Coronary artery (tissue), 2 donors: ENCODE data around the gene SYCE3.

ENCODE experiments used
- DNase-seq: peaks from one replicate; pipeline ENCODE4 v3.0.0-alpha.2; 2017; ENCODE audit warnings: low spot score
- H3K27ac ChIP-seq, 2 donors: fragments of 200-600 bp; sonication (generic); one replicate each; pipeline ENCODE4 v1.5.1; 2016 to 2019
- H3K4me3 ChIP-seq: fragments of 200-600 bp; sonication (generic); 2 replicates; pipeline ENCODE4 v1.5.1; 2016; ENCODE audit warnings: mild to moderate bottlenecking, moderate library complexity
- TF ChIP-seq, protein P1 (sequence below): fragments of 200-600 bp; sonication (generic); IDR thresholded peaks from one replicate; pipeline ENCODE4 v1.5.1; 2019; ENCODE audit warnings: antibody characterized with exemption

SYCE3 gene, protein sequence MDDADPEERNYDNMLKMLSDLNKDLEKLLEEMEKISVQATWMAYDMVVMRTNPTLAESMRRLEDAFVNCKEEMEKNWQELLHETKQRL

DNA sequence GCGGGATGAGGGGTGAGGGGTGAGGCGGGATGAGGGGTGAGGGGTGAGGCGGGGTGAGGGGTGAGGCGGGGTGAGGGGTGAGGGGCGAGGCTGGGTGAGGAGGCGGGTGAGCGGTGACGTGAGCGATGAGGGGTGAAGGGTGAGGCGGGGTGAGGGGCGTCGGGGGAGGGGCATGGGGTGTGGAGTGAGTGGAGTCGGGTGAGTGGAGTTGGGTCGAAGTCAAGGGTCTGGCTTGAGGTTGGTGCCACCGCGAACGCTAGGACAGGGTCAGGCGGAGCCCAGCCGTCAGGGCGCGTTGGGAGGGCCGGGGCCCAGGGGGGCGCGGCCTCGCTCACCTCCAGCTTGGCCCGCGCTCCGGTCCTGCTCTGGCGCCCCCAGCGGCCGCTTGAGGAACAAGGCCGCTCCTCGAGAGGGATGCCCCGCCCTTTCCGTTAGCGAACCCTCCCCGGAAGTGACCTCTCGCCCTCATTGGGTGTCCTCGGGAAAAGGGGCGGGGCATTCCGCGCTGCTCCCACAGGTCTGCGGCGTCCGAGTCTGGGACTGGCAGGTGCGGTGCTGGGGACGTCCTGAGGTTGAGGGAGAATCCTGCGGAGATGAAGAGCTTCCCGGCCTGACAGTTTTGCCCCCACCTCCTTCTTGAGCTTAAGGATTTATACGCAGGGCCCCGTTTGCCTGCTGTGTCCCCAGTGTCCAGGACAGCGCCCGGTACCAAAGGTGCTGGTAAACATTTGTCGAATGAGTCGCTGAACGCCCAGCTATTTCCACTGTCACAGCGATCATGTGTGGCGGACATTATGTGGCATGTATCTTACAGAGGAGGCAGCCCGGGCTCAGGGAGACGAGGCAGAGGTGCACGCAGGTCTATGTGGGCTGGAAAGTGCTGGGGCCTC lies at the start of gene SYCE3:
Gene SYCE3 (minus strand): TSS at position 397 of the 890 bp plus-strand sequence. CDS start 6,514 bp downstream, outside the sequence.
- peak within 1 kb of the TSS in 1 of 2 donors; percentile 49 for H3K27ac ChIP-seq
- peak; percentile 93 for DNase-seq
- H3K4me3 ChIP-seq, result peak within 1 kb of the TSS; percentile 75
- TF ChIP-seq, protein P1, sequence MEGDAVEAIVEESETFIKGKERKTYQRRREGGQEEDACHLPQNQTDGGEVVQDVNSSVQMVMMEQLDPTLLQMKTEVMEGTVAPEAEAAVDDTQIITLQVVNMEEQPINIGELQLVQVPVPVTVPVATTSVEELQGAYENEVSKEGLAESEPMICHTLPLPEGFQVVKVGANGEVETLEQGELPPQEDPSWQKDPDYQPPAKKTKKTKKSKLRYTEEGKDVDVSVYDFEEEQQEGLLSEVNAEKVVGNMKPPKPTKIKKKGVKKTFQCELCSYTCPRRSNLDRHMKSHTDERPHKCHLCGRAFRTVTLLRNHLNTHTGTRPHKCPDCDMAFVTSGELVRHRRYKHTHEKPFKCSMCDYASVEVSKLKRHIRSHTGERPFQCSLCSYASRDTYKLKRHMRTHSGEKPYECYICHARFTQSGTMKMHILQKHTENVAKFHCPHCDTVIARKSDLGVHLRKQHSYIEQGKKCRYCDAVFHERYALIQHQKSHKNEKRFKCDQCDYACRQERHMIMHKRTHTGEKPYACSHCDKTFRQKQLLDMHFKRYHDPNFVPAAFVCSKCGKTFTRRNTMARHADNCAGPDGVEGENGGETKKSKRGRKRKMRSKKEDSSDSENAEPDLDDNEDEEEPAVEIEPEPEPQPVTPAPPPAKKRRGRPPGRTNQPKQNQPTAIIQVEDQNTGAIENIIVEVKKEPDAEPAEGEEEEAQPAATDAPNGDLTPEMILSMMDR, result peak; percentile 94

DNA sequence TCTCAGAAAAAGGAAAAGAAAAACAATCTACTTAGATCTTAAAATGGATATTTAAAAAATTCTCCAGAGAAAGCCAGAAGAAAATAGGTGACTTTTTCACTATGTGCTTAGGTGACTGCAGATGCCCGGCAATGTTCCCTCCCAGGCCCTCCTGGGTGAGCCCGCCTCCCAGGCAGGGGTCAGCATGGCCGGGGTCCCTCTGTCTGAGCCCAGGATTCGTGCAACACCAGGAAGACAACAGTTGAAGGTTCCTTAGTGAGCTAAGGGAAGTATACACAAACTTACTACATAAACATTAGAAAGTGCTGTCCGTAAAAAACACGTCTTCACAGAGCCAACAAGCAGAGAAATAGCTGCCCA lies 49.4 kb upstream of the SYCE3 start:
- H3K4me3 ChIP-seq, result no peak overlapping the region
- DNase-seq, result no peak

DNA sequence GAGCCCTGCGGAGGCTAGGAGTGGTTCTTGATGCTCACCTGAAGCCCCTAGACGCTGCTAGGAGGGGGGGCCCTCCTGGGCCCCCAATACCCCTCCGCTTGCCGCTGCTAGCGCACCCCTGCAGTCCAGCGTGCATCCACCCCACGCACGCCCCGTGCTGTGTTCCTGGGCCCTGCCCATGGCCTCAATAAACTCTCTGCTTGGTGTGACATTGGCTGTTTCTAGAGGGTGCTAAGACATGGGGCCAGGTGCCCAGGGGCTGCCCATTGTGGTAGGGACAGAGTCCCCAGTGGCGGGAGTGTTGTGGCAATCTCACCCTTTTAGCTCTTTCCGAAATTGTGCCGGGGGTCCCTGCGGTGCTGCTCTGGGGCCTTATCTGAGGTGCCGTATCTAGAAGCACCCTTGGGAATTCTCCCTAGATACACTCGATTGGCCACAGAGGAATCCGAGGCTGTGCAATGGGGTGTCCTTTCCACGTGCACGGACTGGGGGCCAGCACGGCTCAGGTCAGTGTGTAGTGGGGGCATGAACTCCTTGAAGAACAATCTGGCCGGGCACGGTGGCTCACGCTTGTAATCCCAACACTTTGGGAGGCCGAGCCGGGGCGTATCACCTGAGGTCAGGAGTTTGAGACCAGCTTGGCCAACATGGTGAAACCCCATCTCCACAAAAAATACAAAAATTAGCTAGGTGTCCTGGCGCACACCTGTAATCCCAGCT lies 48.8 kb upstream of the SYCE3 start:
- TF ChIP-seq, protein P1, result no peak
- no peak overlapping the region for H3K27ac ChIP-seq
- H3K4me3 ChIP-seq, result no peak overlapping the region
- no peak for DNase-seq

More for the DNA sequence above, 49.4 kb upstream of the SYCE3 start:
- TF ChIP-seq, protein P1, result no peak
- no peak overlapping the region for H3K27ac ChIP-seq

DNA sequence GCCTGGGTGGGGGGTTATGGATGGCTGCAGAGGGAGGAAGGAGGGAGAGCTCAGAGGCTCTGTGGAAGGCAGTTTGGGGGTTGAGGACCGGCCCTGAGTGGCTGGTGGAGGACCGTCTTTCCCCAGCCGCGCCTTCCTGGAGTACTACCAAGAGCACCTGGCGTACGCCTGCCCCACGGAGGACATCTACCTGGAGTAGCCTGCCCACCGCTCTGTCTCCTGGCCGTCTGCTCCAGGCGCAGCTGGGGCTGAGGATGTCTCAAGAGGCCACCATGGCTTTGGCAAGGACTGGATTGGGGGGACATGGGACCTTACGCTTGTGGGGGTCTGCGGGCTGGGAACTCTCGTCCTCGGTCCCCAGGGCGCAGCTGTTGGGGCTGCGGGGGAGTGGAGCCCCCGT lies 47.9 kb upstream of the SYCE3 start:
- H3K4me3 ChIP-seq, result no peak overlapping the region

DNA sequence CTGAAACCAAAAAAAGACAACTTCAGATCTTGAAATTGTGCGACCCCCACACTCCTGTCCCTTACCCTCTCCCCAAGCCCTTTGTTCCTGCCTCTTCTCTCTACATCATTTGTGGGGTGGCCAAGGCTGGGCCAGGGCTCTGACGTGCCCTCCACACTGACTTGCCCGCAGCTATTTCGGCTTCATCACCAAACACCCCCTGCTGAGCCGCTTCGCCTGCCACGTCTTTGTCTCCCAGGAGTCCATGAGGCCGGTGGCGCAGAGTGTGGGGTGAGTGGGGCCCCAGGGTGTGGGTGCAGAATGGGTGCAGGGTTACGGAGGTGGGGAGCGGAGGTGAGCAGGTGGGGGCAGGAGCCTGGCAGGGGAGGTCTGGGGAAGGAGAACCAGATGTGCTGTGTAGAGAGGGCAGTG lies 47.3 kb upstream of the SYCE3 start:
- TF ChIP-seq, protein P1, result no peak
- Histone ChIP-seq H3K4me3 (no peak overlapping the region), H3K27ac (no peak overlapping the region)
- no peak for DNase-seq

More for the DNA sequence above, 47.9 kb upstream of the SYCE3 start:
- no peak for DNase-seq
- no peak overlapping the region for H3K27ac ChIP-seq
- TF ChIP-seq, protein P1, result no peak

DNA sequence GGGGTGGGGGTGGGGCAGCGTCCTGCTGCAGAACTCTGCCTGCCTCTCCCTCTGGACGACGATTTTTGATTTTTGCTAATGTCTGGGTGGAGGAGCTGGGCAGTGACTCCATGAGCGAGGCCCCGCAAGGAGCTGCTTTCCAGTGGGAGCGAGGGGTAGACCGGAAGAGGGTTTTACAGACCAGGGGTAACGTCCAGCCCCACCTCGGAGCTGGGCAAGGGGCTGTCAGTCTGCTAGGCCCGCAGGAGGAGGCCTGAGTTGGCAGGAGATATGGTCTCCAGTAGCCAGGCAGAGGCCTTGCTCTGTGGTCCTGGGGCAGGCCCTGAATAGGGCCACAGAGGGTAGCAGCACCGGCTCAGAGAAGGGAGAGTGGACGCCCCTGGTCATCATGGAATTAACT lies 46.9 kb upstream of the SYCE3 start:
- Histone ChIP-seq H3K27ac (no peak overlapping the region), H3K4me3 (no peak overlapping the region)
- no peak for DNase-seq
- TF ChIP-seq, protein P1, result no peak
